Keratinocyte (primary cell): ENCODE results near the gene TBC1D4. TPM values are rescaled to one million over a fixed set of nuclear protein-coding genes. Genes with fewer than 3 reads are reported as not detected.

ENCODE experiments used
- DNase-seq: peaks from one replicate; pipeline ENCODE4 v3.0.0-alpha.2; 2011; ENCODE audit warnings: low read depth, missing footprints, low spot score
- FAIRE-seq: peaks from 2 replicates; lab custom pipeline; 2011; peaks lifted over from hg19 to GRCh38; lab: Jason Lieb, UNC
- H2AFZ ChIP-seq: 2 replicates; pipeline ENCODE4 v1.6.0; 2012; ENCODE audit warnings: low read length, control low read depth, inconsistent platforms; ENCODE audit not compliant: control insufficient read depth
- H3K27ac ChIP-seq: 2 replicates; pipeline ENCODE4 v1.5.1; 2011; ENCODE audit warnings: low read length; ENCODE audit not compliant: control insufficient read depth, insufficient read depth
- H3K27me3 ChIP-seq: 3 replicates; pipeline ENCODE4 v1.6.0; 2011; ENCODE audit warnings: low read length; ENCODE audit not compliant: control insufficient read depth, insufficient read depth; ENCODE audit errors: extremely low read depth
- H3K36me3 ChIP-seq, 2 experiments: 2 replicates in 1 of 2; 3 replicates in 1 of 2; pipeline ENCODE4 v1.5.1; 2011; ENCODE audit warnings: low read length in 2 of 2, mild to moderate bottlenecking in 1 of 2; ENCODE audit not compliant: control insufficient read depth in 2 of 2, insufficient read depth in 2 of 2; ENCODE audit errors: extremely low read depth in 1 of 2
- H3K4me1 ChIP-seq: 3 replicates; pipeline ENCODE4 v1.5.1; 2011; ENCODE audit warnings: low read length; ENCODE audit not compliant: control insufficient read depth, insufficient read depth; ENCODE audit errors: extremely low read depth
- H3K4me2 ChIP-seq: 3 replicates; pipeline ENCODE4 v1.6.0; 2011; ENCODE audit warnings: low read depth, low read length; ENCODE audit not compliant: control insufficient read depth, insufficient read depth; ENCODE audit errors: extremely low read depth
- H3K4me3 ChIP-seq, 3 experiments: fragments of 200-600 bp in 1 of 3; sonication (generic) in 1 of 3; 2 replicates in 2 of 3; 3 replicates in 1 of 3; pipeline ENCODE4 v1.5.1; 2011 to 2016; ENCODE audit warnings: low read length in 3 of 3, mild to moderate bottlenecking in 3 of 3, control low read depth in 2 of 3, inconsistent platforms in 1 of 3, low read depth in 1 of 3, mixed read lengths in 1 of 3, mixed run types in 1 of 3, moderate library complexity in 1 of 3; ENCODE audit not compliant: control insufficient read depth in 2 of 3, insufficient read depth in 2 of 3; ENCODE audit errors: extremely low read depth in 1 of 3
- H3K79me2 ChIP-seq: 2 replicates; pipeline ENCODE4 v1.6.0; 2012; ENCODE audit warnings: low read length; ENCODE audit not compliant: control insufficient read depth, insufficient read depth
- H3K9ac ChIP-seq: 3 replicates; pipeline ENCODE4 v1.6.0; 2011; ENCODE audit warnings: low read length; ENCODE audit not compliant: control insufficient read depth, insufficient read depth; ENCODE audit errors: extremely low read depth
- H3K9me1 ChIP-seq: 3 replicates; pipeline ENCODE4 v1.6.0; 2011; ENCODE audit warnings: low read length; ENCODE audit not compliant: control insufficient read depth, insufficient read depth; ENCODE audit errors: extremely low read depth
- H3K9me3 ChIP-seq: 2 replicates; pipeline ENCODE4 v1.5.1; 2012; ENCODE audit warnings: low read depth, low read length; ENCODE audit not compliant: control insufficient read depth
- H4K20me1 ChIP-seq: 3 replicates; pipeline ENCODE4 v1.6.0; 2011; ENCODE audit warnings: low read length; ENCODE audit not compliant: control insufficient read depth, insufficient read depth; ENCODE audit errors: extremely low read depth
- CTCF ChIP-seq, 3 experiments: IDR thresholded peaks in 1 of 3; conservative IDR thresholded peaks in 1 of 3; optimal IDR thresholded peaks in 1 of 3; 2 replicates in 2 of 3; 3 replicates in 1 of 3; pipeline versions ENCODE3 to v1.5.1; 2011; ENCODE audit warnings: low read length in 3 of 3, mild to moderate bottlenecking in 3 of 3, moderate library complexity in 2 of 3, control low read depth in 1 of 3, inconsistent platforms in 1 of 3; ENCODE audit not compliant: insufficient read depth in 2 of 3; ENCODE audit errors: extremely low read depth in 1 of 3
- EZH2 ChIP-seq: IDR thresholded peaks from one replicate; pipeline ENCODE4 v1.6.1; 2012; ENCODE audit warnings: inconsistent platforms, mild to moderate bottlenecking, low read length, moderate library complexity
- dilution Hi-C: fragments of 300-500 bp; cut with MboI; formaldehyde crosslinking; loops from one replicate; pipeline ENCODE4 v1.7.0; 2020; ENCODE audit warnings: low sequenced_read_pairs; ENCODE audit not compliant: extremely low pct_ligation_motif_present
- polyA plus RNA-seq, 5 experiments: library from polyadenylated mRNA; depleted of rRNA in 3 of 5; stranded (reverse) in 3 of 5; stranded (forward) in 1 of 5; unstranded in 1 of 5; fragments of >200 nt; gene quantifications; 1 replicate in 1 of 5; 2 replicates in 3 of 5; 3 replicates in 1 of 5; pipeline versions ENCODE4 v1.2.1 to v1.2.3, GENCODE V29; 2011 to 2012; ENCODE audit warnings: missing spikeins in 2 of 5, low read depth in 1 of 5, low replicate concordance in 1 of 5

The TBC1D4 gene
- polyA plus RNA-seq, 1 donor (not counting 4 experiments of a cell fraction or from before 2014, with no cell fraction given): 14.2 TPM

GRCh38 chr13:75452564-75452963 is 29.4 kb downstream of the TBC1D4 start:
- H3K27me3 ChIP-seq: no peaks in the 10 kb centered on the region

GRCh38 chr13:75447493-75447892 is 34.5 kb downstream of the TBC1D4 start:
- no peaks in the 10 kb centered on the region for H3K9me3 ChIP-seq
- H3K79me2 ChIP-seq: peaks cover 2% of the 10 kb centered on the region
- no peaks in the 10 kb centered on the region for H3K27me3 ChIP-seq
- no peak overlapping the region for H3K4me2 ChIP-seq
- H3K4me3 ChIP-seq: no peak overlapping the region
- no peaks in the 10 kb centered on the region for H4K20me1 ChIP-seq
- FAIRE-seq (no peak), DNase-seq (no peak)
- no peak overlapping the region for H3K9ac ChIP-seq
- dilution Hi-C loops: no loop called here
- H3K9me1 ChIP-seq: no peaks in the 10 kb centered on the region
- no peak overlapping the region for H2AFZ ChIP-seq
- H3K27ac ChIP-seq: no peak overlapping the region
- no peak for TF ChIP-seq CTCF (optimal IDR thresholded peaks at IDR 0.05 in 1 of 3, IDR thresholded peaks at IDR 0.05 in 1 of 3, conservative IDR thresholded peaks at IDR 0.05 in 1 of 3; ENCODE audit: extremely low read depth in 1 of 3, insufficient read depth in 2 of 3, low read length in 3 of 3)
- no peak for TF ChIP-seq EZH2
- no peaks in the 10 kb centered on the region for H3K36me3 ChIP-seq
- H3K4me1 ChIP-seq: peaks cover 10% of the 10 kb centered on the region

More at GRCh38 chr13:75452564-75452963, 29.4 kb downstream of the TBC1D4 start:
- Histone ChIP-seq H4K20me1 (no peaks in the 10 kb centered on the region), H3K4me1 (peaks cover 41% of the 10 kb centered on the region), H3K9me3 (no peaks in the 10 kb centered on the region), H3K9ac (peak overlapping the region; percentile 45), H3K4me3 (peak overlapping the region in 2 of 3 experiments; percentile 5 to 23), H2AFZ (peak overlapping the region; percentile 48), H3K36me3 (no peaks in the 10 kb centered on the region), H3K9me1 (no peaks in the 10 kb centered on the region), H3K79me2 (peaks cover 7% of the 10 kb centered on the region), H3K27ac (peak overlapping the region; percentile 67), H3K4me2 (peak overlapping the region; percentile 50)
- FAIRE-seq: peak; percentile 57
- no peak for TF ChIP-seq CTCF (optimal IDR thresholded peaks at IDR 0.05 in 1 of 3, IDR thresholded peaks at IDR 0.05 in 1 of 3, conservative IDR thresholded peaks at IDR 0.05 in 1 of 3; ENCODE audit: extremely low read depth in 1 of 3, insufficient read depth in 2 of 3, low read length in 3 of 3)
- TF ChIP-seq EZH2: no peak
- peak; percentile 26 for DNase-seq
- dilution Hi-C loops: no loop called here
